ENCODE data around the gene NBPF19.
"Not testable (repeated sequence)": the region's sequence is repeated elsewhere in the genome, so short reads cannot be mapped to it uniquely, and the experiment has no call there.

NBPF19 gene, protein sequence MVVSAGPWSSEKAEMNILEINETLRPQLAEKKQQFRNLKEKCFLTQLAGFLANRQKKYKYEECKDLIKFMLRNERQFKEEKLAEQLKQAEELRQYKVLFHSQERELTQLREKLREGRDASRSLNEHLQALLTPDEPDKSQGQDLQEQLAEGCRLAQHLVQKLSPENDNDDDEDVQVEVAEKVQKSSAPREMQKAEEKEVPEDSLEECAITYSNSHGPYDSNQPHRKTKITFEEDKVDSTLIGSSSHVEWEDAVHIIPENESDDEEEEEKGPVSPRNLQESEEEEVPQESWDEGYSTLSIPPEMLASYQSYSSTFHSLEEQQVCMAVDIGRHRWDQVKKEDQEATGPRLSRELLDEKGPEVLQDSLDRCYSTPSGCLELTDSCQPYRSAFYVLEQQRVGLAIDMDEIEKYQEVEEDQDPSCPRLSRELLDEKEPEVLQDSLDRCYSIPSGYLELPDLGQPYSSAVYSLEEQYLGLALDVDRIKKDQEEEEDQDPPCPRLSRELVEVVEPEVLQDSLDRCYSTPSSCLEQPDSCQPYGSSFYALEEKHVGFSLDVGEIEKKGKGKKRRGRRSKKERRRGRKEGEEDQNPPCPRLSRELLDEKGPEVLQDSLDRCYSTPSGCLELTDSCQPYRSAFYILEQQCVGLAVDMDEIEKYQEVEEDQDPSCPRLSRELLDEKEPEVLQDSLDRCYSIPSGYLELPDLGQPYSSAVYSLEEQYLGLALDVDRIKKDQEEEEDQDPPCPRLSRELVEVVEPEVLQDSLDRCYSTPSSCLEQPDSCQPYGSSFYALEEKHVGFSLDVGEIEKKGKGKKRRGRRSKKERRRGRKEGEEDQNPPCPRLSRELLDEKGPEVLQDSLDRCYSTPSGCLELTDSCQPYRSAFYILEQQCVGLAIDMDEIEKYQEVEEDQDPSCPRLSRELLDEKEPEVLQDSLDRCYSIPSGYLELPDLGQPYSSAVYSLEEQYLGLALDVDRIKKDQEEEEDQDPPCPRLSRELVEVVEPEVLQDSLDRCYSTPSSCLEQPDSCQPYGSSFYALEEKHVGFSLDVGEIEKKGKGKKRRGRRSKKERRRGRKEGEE (N-terminal part only)

DNA sequence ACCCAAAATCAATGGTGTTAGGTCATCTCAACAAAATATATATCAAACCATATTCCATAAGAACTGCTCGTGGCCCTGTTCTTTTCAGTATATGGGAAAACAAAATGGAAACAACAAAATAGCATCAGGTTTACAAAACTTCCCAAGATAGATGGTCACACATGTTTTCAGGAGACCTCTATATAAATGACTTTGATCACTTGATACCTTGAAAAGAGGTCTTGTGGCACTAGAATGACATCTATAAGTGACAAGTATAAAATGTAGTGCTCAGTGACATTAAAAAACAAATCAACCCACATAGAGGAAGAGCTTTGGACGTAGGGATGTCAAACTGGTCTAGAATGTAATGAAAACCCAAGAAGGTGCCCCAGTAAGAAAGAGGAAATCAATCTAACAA is at the start of gene NBPF19:
Gene NBPF19 (plus strand): TSS at position 301 of the 400 bp plus-strand sequence. CDS start 888 bp downstream, outside the sequence.
- DNase-seq: not testable (repeated sequence)

DNA sequence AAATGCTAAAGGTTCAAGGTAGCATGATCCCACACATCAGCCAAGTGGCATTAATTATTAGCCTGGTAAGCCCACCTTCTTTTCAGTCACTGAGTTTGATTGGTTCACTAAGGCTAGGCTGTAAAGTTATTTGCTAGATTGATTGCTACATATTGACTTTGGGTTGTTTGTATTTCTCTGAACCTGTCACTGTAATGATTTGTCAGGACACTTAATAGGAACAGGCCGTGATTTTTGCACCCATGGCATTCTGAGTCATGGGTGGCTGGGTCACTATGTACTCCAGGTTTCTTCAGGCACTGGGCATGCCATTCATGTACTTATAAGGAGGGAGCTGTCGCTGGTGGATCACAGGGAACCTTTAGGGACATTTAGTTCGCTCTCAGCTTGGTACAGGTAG is 46.5 kb upstream of the NBPF19 start:
- DNase-seq: not testable (repeated sequence)

DNA sequence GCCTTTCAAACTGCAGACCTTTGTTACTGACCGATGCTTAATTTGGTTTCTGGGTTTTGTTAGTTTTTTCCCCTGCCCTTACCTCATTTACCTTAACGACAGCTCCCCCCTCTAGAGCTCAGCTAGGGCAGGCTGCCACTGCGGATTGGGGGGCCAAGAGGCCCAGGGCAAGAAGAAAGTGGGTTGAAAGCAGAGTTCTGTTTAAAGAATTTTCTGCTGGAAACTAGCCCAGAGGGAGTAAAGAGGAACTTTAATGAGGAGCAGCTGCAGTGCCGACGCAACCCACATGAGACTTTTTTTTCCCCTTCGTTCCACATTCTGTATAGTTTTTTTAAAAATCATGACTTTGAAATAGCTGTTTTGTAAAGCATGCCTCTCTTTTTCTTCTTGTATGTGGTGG is 29.4 kb upstream of the NBPF19 start:
- not testable (repeated sequence) for DNase-seq

DNA sequence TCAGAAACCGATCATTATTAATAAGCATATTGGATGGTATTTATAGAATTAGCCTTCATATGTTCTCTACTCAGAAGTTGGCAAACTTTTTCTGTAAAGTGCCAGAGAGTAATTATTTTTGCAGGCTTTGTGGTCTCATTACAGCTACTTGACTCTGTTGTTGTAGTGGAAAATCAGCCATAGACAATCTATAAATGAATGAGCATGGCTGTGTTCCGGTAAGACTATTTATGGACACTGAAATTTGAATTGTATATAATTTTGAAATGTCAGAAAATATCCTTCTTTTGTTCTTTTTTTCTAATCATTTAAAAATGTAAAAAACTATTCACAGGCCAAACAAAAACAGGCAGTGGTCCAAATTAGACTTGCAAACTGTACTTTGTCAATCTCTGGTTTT is 22.6 kb upstream of the NBPF19 start:
- DNase-seq: not testable (repeated sequence)

DNA sequence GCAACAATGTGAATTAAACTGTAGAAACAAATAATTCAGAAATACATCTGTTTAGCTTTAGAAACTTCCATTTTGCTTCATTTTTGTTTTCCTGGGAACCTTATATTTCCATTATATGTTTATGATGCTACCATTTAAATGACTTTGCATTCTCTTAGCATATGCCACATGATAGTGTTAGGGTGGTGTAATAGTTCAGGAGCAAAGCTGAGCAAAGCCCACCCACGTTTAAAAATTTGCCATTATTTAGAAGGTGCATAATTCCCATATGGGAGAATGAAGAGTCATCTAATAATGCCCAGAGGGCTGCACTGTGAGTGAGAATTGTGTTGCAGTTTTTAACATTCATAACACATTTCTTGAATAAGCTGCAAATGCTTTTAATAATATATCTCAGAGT is 22.2 kb upstream of the NBPF19 start:
- not testable (repeated sequence) for DNase-seq

DNA sequence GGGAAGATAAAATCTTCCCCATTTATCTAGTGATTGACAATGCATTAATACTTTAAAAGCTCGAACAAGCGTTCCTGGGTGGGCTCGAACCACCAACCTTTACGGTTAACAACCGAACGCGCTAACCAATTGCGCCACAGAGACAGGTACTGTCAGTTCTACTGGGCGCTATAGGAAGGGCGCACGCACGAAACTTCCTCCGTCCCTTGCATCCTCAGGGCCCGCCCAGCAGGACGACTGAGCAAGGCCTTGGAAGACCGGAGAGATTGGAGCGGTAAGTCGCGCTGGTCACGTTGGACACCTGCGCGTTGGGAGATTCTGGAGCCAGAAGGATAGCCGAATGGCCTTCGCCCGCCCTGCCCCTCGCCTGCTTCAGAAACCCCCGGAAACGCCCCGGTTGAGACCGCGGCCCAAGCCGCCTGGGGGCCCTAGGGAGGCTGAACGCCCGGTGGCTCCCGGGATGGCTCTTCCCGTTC is 83.5 kb downstream of the NBPF19 start:
- peak; percentile 80 for DNase-seq

DNA sequence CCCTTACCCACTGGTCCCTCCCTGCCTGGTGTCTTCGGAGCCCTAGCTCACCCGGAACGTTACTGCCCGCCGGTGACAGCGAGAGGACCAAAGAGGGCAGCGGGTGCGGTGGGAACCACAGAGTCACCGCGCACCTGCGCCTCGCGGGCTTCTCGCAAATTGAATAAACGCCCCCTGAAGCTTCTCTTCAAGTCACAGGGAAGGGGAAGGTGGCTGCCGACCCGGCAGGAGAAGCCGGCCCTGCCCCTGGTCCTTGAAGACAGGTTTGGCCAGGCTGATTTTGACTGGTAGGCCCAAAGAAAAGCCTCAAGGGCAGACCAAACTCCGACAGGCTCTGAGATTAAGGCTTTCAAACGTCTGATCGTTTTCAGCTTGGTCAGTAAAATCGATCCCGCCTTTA is 87.0 kb downstream of the NBPF19 start:
- DNase-seq: not testable (repeated sequence)

DNA sequence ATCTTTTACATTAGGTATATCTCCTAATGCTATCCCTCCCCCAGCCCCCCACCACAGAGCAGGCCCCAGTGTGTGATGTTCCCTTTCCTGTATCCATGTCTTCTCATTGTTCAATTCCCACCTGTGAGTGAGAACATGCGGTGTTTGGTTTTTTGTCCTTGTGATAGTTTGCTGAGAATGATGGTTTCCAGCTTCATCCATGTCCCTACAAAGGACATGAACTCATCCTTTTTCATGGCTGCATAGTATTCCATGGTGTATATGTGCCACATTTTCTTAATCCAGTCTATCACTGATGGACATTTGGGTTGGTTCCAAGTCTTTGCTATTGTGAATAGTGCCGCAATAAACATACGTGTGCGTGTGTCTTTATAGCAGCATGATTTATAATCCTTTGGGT is 90.6 kb downstream of the NBPF19 start:
- not testable (repeated sequence) for DNase-seq

DNA sequence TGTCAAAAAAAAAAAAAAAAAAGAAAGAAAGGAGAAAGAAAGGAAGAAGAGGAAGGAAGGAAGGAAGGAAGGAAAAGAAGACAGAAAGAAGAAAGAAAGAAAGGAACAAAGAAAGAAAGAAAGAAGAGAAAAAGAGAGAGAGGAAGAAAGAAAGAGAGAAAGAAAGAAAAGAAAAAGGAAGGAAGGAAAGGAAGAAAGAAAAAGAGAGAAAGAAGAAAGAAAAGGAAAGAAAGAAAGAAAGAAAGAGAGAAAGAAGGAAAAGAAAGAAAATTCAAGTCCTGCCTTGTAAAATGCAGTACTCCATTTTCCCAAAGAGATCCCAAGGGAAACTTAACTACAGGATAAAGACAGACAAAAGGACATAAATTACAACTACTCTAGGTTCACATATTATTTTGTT is 97.9 kb downstream of the NBPF19 start:
- not testable (repeated sequence) for DNase-seq

DNA sequence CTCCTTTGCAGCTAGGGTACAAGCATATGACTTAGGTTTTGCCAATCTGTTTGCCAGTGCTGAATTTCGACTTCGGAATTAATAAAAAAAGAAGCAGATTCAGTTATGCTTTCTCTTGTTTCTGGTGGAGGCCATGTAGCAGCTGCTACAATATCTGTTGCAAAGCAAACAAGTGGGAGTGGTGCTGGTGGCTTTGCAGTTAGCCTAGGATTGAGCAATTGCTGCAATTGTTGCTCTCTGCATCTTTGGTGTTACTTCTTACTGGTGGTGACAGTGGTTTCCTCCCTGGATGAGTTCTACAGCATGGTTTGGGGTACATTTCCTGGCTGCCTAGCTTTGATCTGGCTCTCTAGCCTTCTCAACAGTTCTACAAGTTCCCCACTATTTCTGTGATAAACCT is 110.7 kb downstream of the NBPF19 start:
- DNase-seq: peak; percentile 40
